ENCODE measurements around the gene PEPD.

- TF ChIP-seq, protein P1, sequence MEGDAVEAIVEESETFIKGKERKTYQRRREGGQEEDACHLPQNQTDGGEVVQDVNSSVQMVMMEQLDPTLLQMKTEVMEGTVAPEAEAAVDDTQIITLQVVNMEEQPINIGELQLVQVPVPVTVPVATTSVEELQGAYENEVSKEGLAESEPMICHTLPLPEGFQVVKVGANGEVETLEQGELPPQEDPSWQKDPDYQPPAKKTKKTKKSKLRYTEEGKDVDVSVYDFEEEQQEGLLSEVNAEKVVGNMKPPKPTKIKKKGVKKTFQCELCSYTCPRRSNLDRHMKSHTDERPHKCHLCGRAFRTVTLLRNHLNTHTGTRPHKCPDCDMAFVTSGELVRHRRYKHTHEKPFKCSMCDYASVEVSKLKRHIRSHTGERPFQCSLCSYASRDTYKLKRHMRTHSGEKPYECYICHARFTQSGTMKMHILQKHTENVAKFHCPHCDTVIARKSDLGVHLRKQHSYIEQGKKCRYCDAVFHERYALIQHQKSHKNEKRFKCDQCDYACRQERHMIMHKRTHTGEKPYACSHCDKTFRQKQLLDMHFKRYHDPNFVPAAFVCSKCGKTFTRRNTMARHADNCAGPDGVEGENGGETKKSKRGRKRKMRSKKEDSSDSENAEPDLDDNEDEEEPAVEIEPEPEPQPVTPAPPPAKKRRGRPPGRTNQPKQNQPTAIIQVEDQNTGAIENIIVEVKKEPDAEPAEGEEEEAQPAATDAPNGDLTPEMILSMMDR (conservative IDR thresholded peaks at IDR 0.05; ENCODE audit: low read length): no peak
- TF ChIP-seq EZH2phosphoT487 (IDR thresholded peaks at IDR 0.05; ENCODE audit: borderline replicate concordance): no peak
Measured at GRCh38 chr19:33397536-33398360, 123.8 kb downstream of the PEPD start.
